Astrocyte (in vitro differentiated cells and primary cell): ENCODE data around the gene C10orf143. TPM values are rescaled to one million over a fixed set of nuclear protein-coding genes. Genes with fewer than 3 reads are reported as not detected.
"Not testable (repeated sequence)": the region's sequence is repeated elsewhere in the genome, so short reads cannot be mapped to it uniquely, and the experiment has no call there.

ENCODE experiments used
- DNase-seq: peaks from one replicate; pipeline ENCODE4 v3.0.0-alpha.2; 2010; ENCODE audit warnings: low read depth
- FAIRE-seq: peaks from 2 replicates; lab custom pipeline; 2011; peaks lifted over from hg19 to GRCh38; lab: Jason Lieb, UNC
- H2AFZ ChIP-seq: 2 replicates; pipeline ENCODE4 v1.6.0; 2012; ENCODE audit warnings: low read depth, low read length, inconsistent platforms
- H3K27ac ChIP-seq: 2 replicates; pipeline ENCODE4 v1.5.1; 2011; ENCODE audit warnings: low read depth, low read length, inconsistent platforms
- H3K27me3 ChIP-seq: 2 replicates; pipeline ENCODE4 v1.6.0; 2011; ENCODE audit warnings: low read length, inconsistent platforms; ENCODE audit not compliant: insufficient read depth
- H3K36me3 ChIP-seq: 2 replicates; pipeline ENCODE4 v1.5.1; 2011; ENCODE audit warnings: low read length, inconsistent platforms; ENCODE audit not compliant: insufficient read depth
- H3K4me1 ChIP-seq: 2 replicates; pipeline ENCODE4 v1.5.1; 2011; ENCODE audit warnings: low read length, inconsistent platforms; ENCODE audit not compliant: insufficient read depth
- H3K4me2 ChIP-seq: 2 replicates; pipeline ENCODE4 v1.6.0; 2012; ENCODE audit warnings: low read length, inconsistent platforms
- H3K4me3 ChIP-seq: 2 replicates; pipeline ENCODE4 v1.5.1; 2011; ENCODE audit warnings: low read depth, mild to moderate bottlenecking, low read length, inconsistent platforms; ENCODE audit not compliant: insufficient read depth
- H3K79me2 ChIP-seq: 2 replicates; pipeline ENCODE4 v1.6.0; 2012; ENCODE audit warnings: mild to moderate bottlenecking, low read length, inconsistent platforms; ENCODE audit not compliant: insufficient read depth
- H3K9ac ChIP-seq: 2 replicates; pipeline ENCODE4 v1.6.0; 2012; ENCODE audit warnings: mild to moderate bottlenecking, low read length, inconsistent platforms
- H3K9me3 ChIP-seq: 2 replicates; pipeline ENCODE4 v1.5.1; 2012; ENCODE audit warnings: low read depth, mild to moderate bottlenecking, low read length, inconsistent platforms; ENCODE audit not compliant: insufficient read depth
- H4K20me1 ChIP-seq: 2 replicates; pipeline ENCODE4 v1.6.0; 2012; ENCODE audit warnings: low read length, inconsistent platforms; ENCODE audit not compliant: insufficient read depth
- H3K27ac Mint-ChIP-seq: one replicate; pipeline ENCODE4 v1.8.0; 2021; ENCODE audit warnings: mild to moderate bottlenecking, mixed read lengths; ENCODE audit not compliant: unreplicated experiment
- H3K27me3 Mint-ChIP-seq: one replicate; pipeline ENCODE4 v1.8.0; 2021; ENCODE audit warnings: low read depth, mixed read lengths; ENCODE audit not compliant: unreplicated experiment
- H3K36me3 Mint-ChIP-seq: one replicate; pipeline ENCODE4 v1.8.0; 2021; ENCODE audit warnings: low read depth, mixed read lengths; ENCODE audit not compliant: unreplicated experiment
- H3K4me1 Mint-ChIP-seq: one replicate; pipeline ENCODE4 v1.8.0; 2021; ENCODE audit warnings: low read depth, mixed read lengths; ENCODE audit not compliant: unreplicated experiment
- H3K4me3 Mint-ChIP-seq: one replicate; pipeline ENCODE4 v1.8.0; 2021; ENCODE audit warnings: mild to moderate bottlenecking, moderate library complexity, mixed read lengths; ENCODE audit not compliant: unreplicated experiment
- H3K9me3 Mint-ChIP-seq: one replicate; pipeline ENCODE4 v1.8.0; 2021; ENCODE audit warnings: mild to moderate bottlenecking, mixed read lengths; ENCODE audit not compliant: unreplicated experiment
- EZH2 ChIP-seq: IDR thresholded peaks from 2 replicates; pipeline ENCODE4 v1.6.1; 2012; ENCODE audit warnings: mild to moderate bottlenecking, low read length, inconsistent platforms; ENCODE audit not compliant: insufficient read depth
- total RNA-seq: library from RNA; stranded (reverse); gene quantifications from 2 replicates; pipeline ENCODE4 v1.2.1, GENCODE V29; 2021
- TF ChIP-seq, protein P1 (sequence below): IDR thresholded peaks from 2 replicates; pipeline ENCODE4 v1.5.1; 2011; ENCODE audit warnings: low read depth, mild to moderate bottlenecking, inconsistent platforms, low read length, moderate library complexity; ENCODE audit not compliant: insufficient read depth

C10orf143 gene
- total RNA-seq, 1 donor from 2014 or later, result 0.73 TPM

DNA sequence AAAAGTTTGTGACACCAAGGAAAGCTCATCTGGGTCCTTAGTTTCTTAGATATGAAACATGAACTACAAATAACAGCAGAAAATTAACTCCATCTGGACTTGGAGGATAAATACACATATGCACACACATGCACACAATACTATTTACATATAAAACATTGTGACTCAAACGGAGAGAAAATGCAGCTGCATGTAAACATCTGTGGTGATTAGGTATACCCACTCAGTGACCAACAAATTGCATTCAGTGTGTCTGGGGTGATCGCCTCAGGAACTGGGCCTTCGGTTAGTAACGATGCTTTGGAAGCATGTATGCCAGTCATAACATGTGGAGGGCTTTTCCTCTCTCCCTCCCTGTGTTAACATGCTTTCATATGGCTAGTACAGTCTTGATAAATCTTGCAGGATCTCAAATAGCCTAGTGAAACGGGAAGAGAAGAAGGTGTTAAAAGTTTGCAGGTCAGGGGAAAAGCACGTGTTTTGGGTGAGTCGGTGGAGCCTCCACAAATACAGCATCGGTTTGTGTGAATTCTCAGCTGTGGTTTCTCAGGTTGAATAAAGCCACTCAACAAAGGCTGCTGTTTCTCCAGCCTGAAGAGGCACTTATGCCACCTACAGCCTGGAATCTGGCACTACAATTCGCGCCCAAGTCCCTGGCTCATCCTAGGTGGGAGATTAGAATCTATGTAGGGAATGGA, 16.9 kb upstream of the C10orf143 start:
- peaks cover 3% of the 10 kb centered on the region for H3K27me3 ChIP-seq
- H3K4me3 Mint-ChIP-seq, result no peak overlapping the region
- no peaks in the 10 kb centered on the region for H3K36me3 ChIP-seq
- no peaks in the 10 kb centered on the region for H3K9me3 Mint-ChIP-seq
- peaks cover 2% of the 10 kb centered on the region for H3K4me1 Mint-ChIP-seq
- H3K4me1 ChIP-seq, result peaks cover 4% of the 10 kb centered on the region
- no peak overlapping the region for H2AFZ ChIP-seq
- no peak overlapping the region for H3K9ac ChIP-seq
- no peaks in the 10 kb centered on the region for H4K20me1 ChIP-seq
- H3K79me2 ChIP-seq, result no peaks in the 10 kb centered on the region
- H3K9me3 ChIP-seq, result no peaks in the 10 kb centered on the region
- peaks cover 4% of the 10 kb centered on the region for H3K27me3 Mint-ChIP-seq
- H3K4me2 ChIP-seq, result peak overlapping the region; percentile 42
- no peak overlapping the region for H3K27ac ChIP-seq
- peak; percentile 59 for DNase-seq
- H3K4me3 ChIP-seq, result no peak overlapping the region
- TF ChIP-seq, protein P1, sequence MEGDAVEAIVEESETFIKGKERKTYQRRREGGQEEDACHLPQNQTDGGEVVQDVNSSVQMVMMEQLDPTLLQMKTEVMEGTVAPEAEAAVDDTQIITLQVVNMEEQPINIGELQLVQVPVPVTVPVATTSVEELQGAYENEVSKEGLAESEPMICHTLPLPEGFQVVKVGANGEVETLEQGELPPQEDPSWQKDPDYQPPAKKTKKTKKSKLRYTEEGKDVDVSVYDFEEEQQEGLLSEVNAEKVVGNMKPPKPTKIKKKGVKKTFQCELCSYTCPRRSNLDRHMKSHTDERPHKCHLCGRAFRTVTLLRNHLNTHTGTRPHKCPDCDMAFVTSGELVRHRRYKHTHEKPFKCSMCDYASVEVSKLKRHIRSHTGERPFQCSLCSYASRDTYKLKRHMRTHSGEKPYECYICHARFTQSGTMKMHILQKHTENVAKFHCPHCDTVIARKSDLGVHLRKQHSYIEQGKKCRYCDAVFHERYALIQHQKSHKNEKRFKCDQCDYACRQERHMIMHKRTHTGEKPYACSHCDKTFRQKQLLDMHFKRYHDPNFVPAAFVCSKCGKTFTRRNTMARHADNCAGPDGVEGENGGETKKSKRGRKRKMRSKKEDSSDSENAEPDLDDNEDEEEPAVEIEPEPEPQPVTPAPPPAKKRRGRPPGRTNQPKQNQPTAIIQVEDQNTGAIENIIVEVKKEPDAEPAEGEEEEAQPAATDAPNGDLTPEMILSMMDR, result peak; percentile 85
- no peak for TF ChIP-seq EZH2
- H3K36me3 Mint-ChIP-seq, result no peaks in the 10 kb centered on the region
- peak; percentile 9 for FAIRE-seq
- no peak overlapping the region for H3K27ac Mint-ChIP-seq

GRCh38 chr10:130121486-130122079, 11.0 kb upstream of the C10orf143 start:
- Histone ChIP-seq H3K4me3 (no peak overlapping the region), H3K9ac (no peak overlapping the region), H3K4me2 (no peak overlapping the region), H3K79me2 (no peaks in the 10 kb centered on the region), H3K36me3 (no peaks in the 10 kb centered on the region), H3K4me1 (no peaks in the 10 kb centered on the region), H3K27me3 (no peaks in the 10 kb centered on the region), H2AFZ (no peak overlapping the region), H4K20me1 (no peaks in the 10 kb centered on the region), H3K27ac (no peak overlapping the region), H3K9me3 (no peaks in the 10 kb centered on the region)
- TF ChIP-seq EZH2, result no peak
- TF ChIP-seq, protein P1, result no peak
- Mint-ChIP-seq H3K27ac (no peak overlapping the region), H3K4me3 (no peak overlapping the region), H3K9me3 (peaks cover 12% of the 10 kb centered on the region), H3K36me3 (peaks cover 10% of the 10 kb centered on the region), H3K4me1 (no peaks in the 10 kb centered on the region), H3K27me3 (peaks cover 14% of the 10 kb centered on the region)
- no peak for FAIRE-seq
- DNase-seq, result no peak

GRCh38 chr10:130117535-130117934, 6.9 kb upstream of the C10orf143 start:
- not testable (repeated sequence) for H2AFZ ChIP-seq, H3K4me1 ChIP-seq, FAIRE-seq, H3K4me3 ChIP-seq, H3K27me3 Mint-ChIP-seq, H3K4me1 Mint-ChIP-seq, H3K36me3 ChIP-seq, H4K20me1 ChIP-seq, DNase-seq, H3K4me3 Mint-ChIP-seq, H3K79me2 ChIP-seq, H3K4me2 ChIP-seq, H3K27me3 ChIP-seq, H3K27ac Mint-ChIP-seq, H3K9ac ChIP-seq, H3K27ac ChIP-seq, H3K9me3 ChIP-seq
- H3K9me3 Mint-ChIP-seq, result peaks cover 14% of the 10 kb centered on the region
- H3K36me3 Mint-ChIP-seq, result peaks cover 12% of the 10 kb centered on the region

- not testable (repeated sequence) for H3K4me3 Mint-ChIP-seq, H3K4me2 ChIP-seq, H3K27ac Mint-ChIP-seq, H3K79me2 ChIP-seq, H3K4me3 ChIP-seq, H3K27ac ChIP-seq, H2AFZ ChIP-seq, H3K27me3 ChIP-seq, DNase-seq, H3K27me3 Mint-ChIP-seq, H3K36me3 ChIP-seq, H3K9me3 ChIP-seq, H3K4me1 ChIP-seq, H4K20me1 ChIP-seq, H3K4me1 Mint-ChIP-seq, H3K9ac ChIP-seq, FAIRE-seq
- peaks cover 12% of the 10 kb centered on the region for H3K36me3 Mint-ChIP-seq
- H3K9me3 Mint-ChIP-seq, result peaks cover 14% of the 10 kb centered on the region
These were observed 6.3 kb upstream of the C10orf143 start for GRCh38 chr10:130116942-130117341.
